ENCODE data around the gene GPR180. TPM values are rescaled to one million over a fixed set of nuclear protein-coding genes. Genes with fewer than 3 reads are reported as not detected.

Gene GPR180
- total RNA-seq, 3 donors from 2014 or later: 2.7 to 4.8 (median 3.8) TPM

- H3K4me3 ChIP-seq: no peak overlapping the region
- TF ChIP-seq, protein P1, sequence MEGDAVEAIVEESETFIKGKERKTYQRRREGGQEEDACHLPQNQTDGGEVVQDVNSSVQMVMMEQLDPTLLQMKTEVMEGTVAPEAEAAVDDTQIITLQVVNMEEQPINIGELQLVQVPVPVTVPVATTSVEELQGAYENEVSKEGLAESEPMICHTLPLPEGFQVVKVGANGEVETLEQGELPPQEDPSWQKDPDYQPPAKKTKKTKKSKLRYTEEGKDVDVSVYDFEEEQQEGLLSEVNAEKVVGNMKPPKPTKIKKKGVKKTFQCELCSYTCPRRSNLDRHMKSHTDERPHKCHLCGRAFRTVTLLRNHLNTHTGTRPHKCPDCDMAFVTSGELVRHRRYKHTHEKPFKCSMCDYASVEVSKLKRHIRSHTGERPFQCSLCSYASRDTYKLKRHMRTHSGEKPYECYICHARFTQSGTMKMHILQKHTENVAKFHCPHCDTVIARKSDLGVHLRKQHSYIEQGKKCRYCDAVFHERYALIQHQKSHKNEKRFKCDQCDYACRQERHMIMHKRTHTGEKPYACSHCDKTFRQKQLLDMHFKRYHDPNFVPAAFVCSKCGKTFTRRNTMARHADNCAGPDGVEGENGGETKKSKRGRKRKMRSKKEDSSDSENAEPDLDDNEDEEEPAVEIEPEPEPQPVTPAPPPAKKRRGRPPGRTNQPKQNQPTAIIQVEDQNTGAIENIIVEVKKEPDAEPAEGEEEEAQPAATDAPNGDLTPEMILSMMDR (IDR thresholded peaks at IDR 0.05): no peak
- H3K9me3 ChIP-seq: no peaks in the 10 kb centered on the region
- H3K36me3 ChIP-seq (ENCODE audit: low read depth): no peaks in the 10 kb centered on the region
- DNase-seq (no peak), ATAC-seq (no peak)
- no peaks in the 10 kb centered on the region for H3K4me1 ChIP-seq (ENCODE audit: low read depth)
- intact Hi-C loops (cut with DNase I, micrococcal nuclease): no loop called here
These were observed 6.9 kb downstream of the GPR180 start for GRCh38 chr13:94608586-94608985.

GRCh38 chr13:94609196-94609595, 7.5 kb downstream of the GPR180 start:
- ATAC-seq (no peak), DNase-seq (no peak)
- Histone ChIP-seq H3K4me1 (ENCODE audit: low read depth) (no peaks in the 10 kb centered on the region), H3K9me3 (no peaks in the 10 kb centered on the region), H3K4me3 (no peak overlapping the region), H3K36me3 (ENCODE audit: low read depth) (no peaks in the 10 kb centered on the region)
- TF ChIP-seq, protein P1 (IDR thresholded peaks at IDR 0.05): no peak
- intact Hi-C loops (cut with DNase I, micrococcal nuclease): no loop called here

DNA sequence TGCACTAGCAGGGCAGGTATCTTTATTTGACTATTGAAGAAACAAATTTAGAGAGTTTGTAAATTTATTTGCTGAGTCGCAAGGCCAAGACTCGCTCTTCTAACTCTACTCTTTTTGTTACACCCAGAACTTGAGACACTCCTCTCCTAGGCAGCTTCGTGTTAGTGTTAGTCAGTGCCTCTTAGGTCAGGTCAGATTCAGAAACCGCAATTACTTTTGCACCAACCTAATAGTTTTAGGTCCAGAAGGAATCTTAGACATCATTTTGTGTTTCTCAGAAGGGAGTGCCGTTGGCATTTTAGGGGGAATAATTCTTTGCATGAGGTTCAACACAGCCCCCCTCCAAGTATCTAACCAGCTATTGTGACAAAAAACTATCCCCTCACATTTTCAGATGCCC, 8.8 kb downstream of the GPR180 start:
- no peak for ATAC-seq
- no peaks in the 10 kb centered on the region for H3K36me3 ChIP-seq (ENCODE audit: low read depth)
- no peak overlapping the region for H3K4me3 ChIP-seq
- intact Hi-C loops (cut with DNase I, micrococcal nuclease): no loop called here
- H3K4me1 ChIP-seq (ENCODE audit: low read depth): no peaks in the 10 kb centered on the region
- TF ChIP-seq, protein P1 (IDR thresholded peaks at IDR 0.05): no peak
- no peaks in the 10 kb centered on the region for H3K9me3 ChIP-seq
- no peak for DNase-seq

DNA sequence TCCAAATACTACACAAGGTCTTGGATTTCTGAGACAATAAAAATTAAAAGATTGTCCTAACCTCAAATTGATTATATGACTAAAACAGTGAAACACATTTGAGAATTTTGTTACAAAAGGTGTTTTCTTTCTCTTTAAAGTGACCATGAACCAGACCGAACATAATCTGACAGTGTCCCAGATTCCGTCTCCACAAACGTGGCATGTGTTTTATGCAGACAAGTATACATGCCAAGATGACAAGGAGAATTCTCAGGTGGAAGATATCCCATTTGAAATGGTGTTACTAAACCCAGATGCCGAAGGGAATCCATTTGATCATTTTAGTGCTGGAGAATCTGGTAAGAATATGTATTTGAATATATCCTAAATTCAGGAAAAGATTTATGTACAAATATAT, 10.4 kb downstream of the GPR180 start:
- ATAC-seq (no peak), DNase-seq (no peak)
- TF ChIP-seq, protein P1 (IDR thresholded peaks at IDR 0.05): no peak
- Histone ChIP-seq H3K9me3 (no peaks in the 10 kb centered on the region), H3K4me1 (ENCODE audit: low read depth) (no peaks in the 10 kb centered on the region), H3K4me3 (no peak overlapping the region), H3K36me3 (ENCODE audit: low read depth) (no peaks in the 10 kb centered on the region)
- intact Hi-C loops (cut with DNase I, micrococcal nuclease): no loop called here

GRCh38 chr13:94613051-94613450, 11.4 kb downstream of the GPR180 start:
- Histone ChIP-seq H3K4me1 (ENCODE audit: low read depth) (no peaks in the 10 kb centered on the region), H3K4me3 (no peak overlapping the region), H3K9me3 (no peaks in the 10 kb centered on the region), H3K36me3 (ENCODE audit: low read depth) (no peaks in the 10 kb centered on the region)
- ATAC-seq (no peak), DNase-seq (no peak)
- intact Hi-C loops (cut with DNase I, micrococcal nuclease): no loop called here
- TF ChIP-seq, protein P1 (IDR thresholded peaks at IDR 0.05): no peak

GRCh38 chr13:94617389-94618000, 15.8 kb downstream of the GPR180 start:
- H3K4me1 ChIP-seq (ENCODE audit: low read depth): no peaks in the 10 kb centered on the region
- H3K4me3 ChIP-seq: no peak overlapping the region
- peak; percentile 47 for ATAC-seq
- H3K9me3 ChIP-seq: no peaks in the 10 kb centered on the region
- H3K36me3 ChIP-seq (ENCODE audit: low read depth): no peaks in the 10 kb centered on the region
- intact Hi-C loops (cut with DNase I, micrococcal nuclease): loop anchor here (2.0 to 5.0 kb wide), 2 partner anchors 180 to 183 kb away; no protein-coding TSS in a partner anchor
- peak in 1 of 3 donors; percentile 62 for DNase-seq
- TF ChIP-seq, protein P1 (IDR thresholded peaks at IDR 0.05): no peak

All from mucosa of descending colon (tissue), 3 donors.